Germinal center (tissue), 1 donor: Measurements from ENCODE around the gene ACYP1.

ENCODE experiments used
- DNase-seq: peaks from one replicate; pipeline ENCODE4 v3.0.0; 2012; ENCODE audit warnings: mixed read lengths, low spot score

ACYP1 gene

GRCh38 chr14:75040507-75040906 is 23.3 kb downstream of the ACYP1 start:
- DNase-seq = no peak

- DNase-seq = no peak
Observed at GRCh38 chr14:75032939-75033338, 30.9 kb downstream of the ACYP1 start.

GRCh38 chr14:75030147-75030546 is 33.7 kb downstream of the ACYP1 start:
- no peak for DNase-seq

- no peak for DNase-seq
Observed at GRCh38 chr14:75025876-75026275, 37.9 kb downstream of the ACYP1 start.

- DNase-seq = no peak
Observed at GRCh38 chr14:75025082-75025481, 38.7 kb downstream of the ACYP1 start.

- no peak for DNase-seq
Observed at GRCh38 chr14:75023108-75023507, 40.7 kb downstream of the ACYP1 start.

GRCh38 chr14:75022655-75023054 is 41.2 kb downstream of the ACYP1 start:
- DNase-seq = no peak

- DNase-seq = no peak
Observed at GRCh38 chr14:75018694-75019093, 45.1 kb downstream of the ACYP1 start.

GRCh38 chr14:75016815-75017214 is 47.0 kb downstream of the ACYP1 start:
- no peak for DNase-seq

- DNase-seq = no peak
Observed at GRCh38 chr14:75015496-75015895, 48.3 kb downstream of the ACYP1 start.

- DNase-seq = no peak
Observed at GRCh38 chr14:75013290-75013689, 50.5 kb downstream of the ACYP1 start.

- DNase-seq = no peak
Observed at GRCh38 chr14:75011356-75011994, 52.3 kb downstream of the ACYP1 start.

- no peak for DNase-seq
Observed at GRCh38 chr14:75010472-75011093, 53.2 kb downstream of the ACYP1 start.

GRCh38 chr14:75009176-75009575 is 54.6 kb downstream of the ACYP1 start:
- DNase-seq = no peak

GRCh38 chr14:75005357-75005756 is 58.5 kb downstream of the ACYP1 start:
- no peak for DNase-seq

GRCh38 chr14:75003250-75004027 is 60.4 kb downstream of the ACYP1 start:
- DNase-seq = no peak
